Keratinocyte (primary cell): ENCODE measurements around the gene SWT1. TPM values are rescaled to one million over a fixed set of nuclear protein-coding genes. Genes with fewer than 3 reads are reported as not detected.

ENCODE experiments used
- DNase-seq: peaks from one replicate; pipeline ENCODE4 v3.0.0-alpha.2; 2011; ENCODE audit warnings: low read depth, missing footprints, low spot score
- FAIRE-seq: peaks from 2 replicates; lab custom pipeline; 2011; peaks lifted over from hg19 to GRCh38; lab: Jason Lieb, UNC
- H2AFZ ChIP-seq: 2 replicates; pipeline ENCODE4 v1.6.0; 2012; ENCODE audit warnings: low read length, control low read depth, inconsistent platforms; ENCODE audit not compliant: control insufficient read depth
- H3K27ac ChIP-seq: 2 replicates; pipeline ENCODE4 v1.5.1; 2011; ENCODE audit warnings: low read length; ENCODE audit not compliant: control insufficient read depth, insufficient read depth
- H3K27me3 ChIP-seq: 3 replicates; pipeline ENCODE4 v1.6.0; 2011; ENCODE audit warnings: low read length; ENCODE audit not compliant: control insufficient read depth, insufficient read depth; ENCODE audit errors: extremely low read depth
- H3K36me3 ChIP-seq, 2 experiments: 2 replicates in 1 of 2; 3 replicates in 1 of 2; pipeline ENCODE4 v1.5.1; 2011; ENCODE audit warnings: low read length in 2 of 2, mild to moderate bottlenecking in 1 of 2; ENCODE audit not compliant: control insufficient read depth in 2 of 2, insufficient read depth in 2 of 2; ENCODE audit errors: extremely low read depth in 1 of 2
- H3K4me1 ChIP-seq: 3 replicates; pipeline ENCODE4 v1.5.1; 2011; ENCODE audit warnings: low read length; ENCODE audit not compliant: control insufficient read depth, insufficient read depth; ENCODE audit errors: extremely low read depth
- H3K4me2 ChIP-seq: 3 replicates; pipeline ENCODE4 v1.6.0; 2011; ENCODE audit warnings: low read depth, low read length; ENCODE audit not compliant: control insufficient read depth, insufficient read depth; ENCODE audit errors: extremely low read depth
- H3K4me3 ChIP-seq, 3 experiments: fragments of 200-600 bp in 1 of 3; sonication (generic) in 1 of 3; 2 replicates in 2 of 3; 3 replicates in 1 of 3; pipeline ENCODE4 v1.5.1; 2011 to 2016; ENCODE audit warnings: low read length in 3 of 3, mild to moderate bottlenecking in 3 of 3, control low read depth in 2 of 3, inconsistent platforms in 1 of 3, low read depth in 1 of 3, mixed read lengths in 1 of 3, mixed run types in 1 of 3, moderate library complexity in 1 of 3; ENCODE audit not compliant: control insufficient read depth in 2 of 3, insufficient read depth in 2 of 3; ENCODE audit errors: extremely low read depth in 1 of 3
- H3K79me2 ChIP-seq: 2 replicates; pipeline ENCODE4 v1.6.0; 2012; ENCODE audit warnings: low read length; ENCODE audit not compliant: control insufficient read depth, insufficient read depth
- H3K9ac ChIP-seq: 3 replicates; pipeline ENCODE4 v1.6.0; 2011; ENCODE audit warnings: low read length; ENCODE audit not compliant: control insufficient read depth, insufficient read depth; ENCODE audit errors: extremely low read depth
- H3K9me1 ChIP-seq: 3 replicates; pipeline ENCODE4 v1.6.0; 2011; ENCODE audit warnings: low read length; ENCODE audit not compliant: control insufficient read depth, insufficient read depth; ENCODE audit errors: extremely low read depth
- H3K9me3 ChIP-seq: 2 replicates; pipeline ENCODE4 v1.5.1; 2012; ENCODE audit warnings: low read depth, low read length; ENCODE audit not compliant: control insufficient read depth
- H4K20me1 ChIP-seq: 3 replicates; pipeline ENCODE4 v1.6.0; 2011; ENCODE audit warnings: low read length; ENCODE audit not compliant: control insufficient read depth, insufficient read depth; ENCODE audit errors: extremely low read depth
- EZH2 ChIP-seq: IDR thresholded peaks from one replicate; pipeline ENCODE4 v1.6.1; 2012; ENCODE audit warnings: inconsistent platforms, mild to moderate bottlenecking, low read length, moderate library complexity
- dilution Hi-C: fragments of 300-500 bp; cut with MboI; formaldehyde crosslinking; loops from one replicate; pipeline ENCODE4 v1.7.0; 2020; ENCODE audit warnings: low sequenced_read_pairs; ENCODE audit not compliant: extremely low pct_ligation_motif_present
- polyA plus RNA-seq, 5 experiments: library from polyadenylated mRNA; depleted of rRNA in 3 of 5; stranded (reverse) in 3 of 5; stranded (forward) in 1 of 5; unstranded in 1 of 5; fragments of >200 nt; gene quantifications; 1 replicate in 1 of 5; 2 replicates in 3 of 5; 3 replicates in 1 of 5; pipeline versions ENCODE4 v1.2.1 to v1.2.3, GENCODE V29; 2011 to 2012; ENCODE audit warnings: missing spikeins in 2 of 5, low read depth in 1 of 5, low replicate concordance in 1 of 5
- TF ChIP-seq, protein P1 (sequence below), 3 experiments: IDR thresholded peaks in 1 of 3; conservative IDR thresholded peaks in 1 of 3; optimal IDR thresholded peaks in 1 of 3; 2 replicates in 2 of 3; 3 replicates in 1 of 3; pipeline versions ENCODE3 to v1.5.1; 2011; ENCODE audit warnings: low read length in 3 of 3, mild to moderate bottlenecking in 3 of 3, moderate library complexity in 2 of 3, control low read depth in 1 of 3, inconsistent platforms in 1 of 3; ENCODE audit not compliant: insufficient read depth in 2 of 3; ENCODE audit errors: extremely low read depth in 1 of 3

Gene SWT1
- polyA plus RNA-seq, 1 donor (not counting 4 experiments of a cell fraction or from before 2014, with no cell fraction given): 2.9 TPM

- no peak overlapping the region for H3K27ac ChIP-seq
- H3K4me3 ChIP-seq: no peak overlapping the region
- no peak overlapping the region for H3K4me2 ChIP-seq
- H3K27me3 ChIP-seq: no peaks in the 10 kb centered on the region
- H2AFZ ChIP-seq: no peak overlapping the region
- no peaks in the 10 kb centered on the region for H3K79me2 ChIP-seq
- H3K9me1 ChIP-seq: no peaks in the 10 kb centered on the region
- H3K9ac ChIP-seq: no peak overlapping the region
- FAIRE-seq (no peak), DNase-seq (no peak)
- no peaks in the 10 kb centered on the region for H4K20me1 ChIP-seq
- no peaks in the 10 kb centered on the region for H3K36me3 ChIP-seq
- TF ChIP-seq EZH2: no peak
- TF ChIP-seq, protein P1, sequence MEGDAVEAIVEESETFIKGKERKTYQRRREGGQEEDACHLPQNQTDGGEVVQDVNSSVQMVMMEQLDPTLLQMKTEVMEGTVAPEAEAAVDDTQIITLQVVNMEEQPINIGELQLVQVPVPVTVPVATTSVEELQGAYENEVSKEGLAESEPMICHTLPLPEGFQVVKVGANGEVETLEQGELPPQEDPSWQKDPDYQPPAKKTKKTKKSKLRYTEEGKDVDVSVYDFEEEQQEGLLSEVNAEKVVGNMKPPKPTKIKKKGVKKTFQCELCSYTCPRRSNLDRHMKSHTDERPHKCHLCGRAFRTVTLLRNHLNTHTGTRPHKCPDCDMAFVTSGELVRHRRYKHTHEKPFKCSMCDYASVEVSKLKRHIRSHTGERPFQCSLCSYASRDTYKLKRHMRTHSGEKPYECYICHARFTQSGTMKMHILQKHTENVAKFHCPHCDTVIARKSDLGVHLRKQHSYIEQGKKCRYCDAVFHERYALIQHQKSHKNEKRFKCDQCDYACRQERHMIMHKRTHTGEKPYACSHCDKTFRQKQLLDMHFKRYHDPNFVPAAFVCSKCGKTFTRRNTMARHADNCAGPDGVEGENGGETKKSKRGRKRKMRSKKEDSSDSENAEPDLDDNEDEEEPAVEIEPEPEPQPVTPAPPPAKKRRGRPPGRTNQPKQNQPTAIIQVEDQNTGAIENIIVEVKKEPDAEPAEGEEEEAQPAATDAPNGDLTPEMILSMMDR (optimal IDR thresholded peaks at IDR 0.05 in 1 of 3, IDR thresholded peaks at IDR 0.05 in 1 of 3, conservative IDR thresholded peaks at IDR 0.05 in 1 of 3; ENCODE audit: extremely low read depth in 1 of 3, insufficient read depth in 2 of 3, low read length in 3 of 3): no peak
- no peaks in the 10 kb centered on the region for H3K9me3 ChIP-seq
- dilution Hi-C loops: no loop called here
- H3K4me1 ChIP-seq: no peaks in the 10 kb centered on the region
These were observed 177.2 kb downstream of the SWT1 start for GRCh38 chr1:185334182-185334581.

DNA sequence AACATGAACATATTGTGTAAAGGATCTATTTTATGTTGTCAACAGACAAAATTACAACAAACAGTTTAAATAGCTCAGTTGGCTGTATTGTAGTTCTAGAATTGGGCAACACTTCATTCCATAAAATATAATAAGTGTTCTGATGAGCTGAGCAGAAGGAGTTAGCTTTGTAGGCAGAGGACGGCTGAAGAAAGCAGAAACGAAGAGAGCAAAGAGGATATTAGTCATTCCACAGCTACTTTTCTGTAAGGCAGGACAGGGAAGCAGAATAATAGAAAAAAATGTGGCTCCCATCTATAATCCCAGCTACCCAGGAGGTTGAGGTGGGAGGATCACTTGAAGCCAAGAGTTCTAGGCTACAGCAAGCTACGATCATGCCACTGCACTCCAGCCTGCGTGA is 180.3 kb downstream of the SWT1 start:
- H3K27ac ChIP-seq: no peak overlapping the region
- no peak overlapping the region for H2AFZ ChIP-seq
- H3K4me1 ChIP-seq: no peaks in the 10 kb centered on the region
- no peaks in the 10 kb centered on the region for H3K36me3 ChIP-seq
- H3K4me2 ChIP-seq: no peak overlapping the region
- H3K9me3 ChIP-seq: no peaks in the 10 kb centered on the region
- H3K4me3 ChIP-seq: no peak overlapping the region
- no peaks in the 10 kb centered on the region for H3K79me2 ChIP-seq
- no peaks in the 10 kb centered on the region for H3K9me1 ChIP-seq
- dilution Hi-C loops: no loop called here
- no peaks in the 10 kb centered on the region for H3K27me3 ChIP-seq
- H3K9ac ChIP-seq: no peak overlapping the region
- TF ChIP-seq, protein P1 (optimal IDR thresholded peaks at IDR 0.05 in 1 of 3, IDR thresholded peaks at IDR 0.05 in 1 of 3, conservative IDR thresholded peaks at IDR 0.05 in 1 of 3; ENCODE audit: extremely low read depth in 1 of 3, insufficient read depth in 2 of 3, low read length in 3 of 3): no peak
- no peak for TF ChIP-seq EZH2
- no peak for FAIRE-seq
- no peaks in the 10 kb centered on the region for H4K20me1 ChIP-seq
- no peak for DNase-seq
